IPS-NIHi7 (cell line): ENCODE data around the gene LACRT.
A peak's percentile ranks its signal among the peaks of the same experiment; 100 is the strongest.

ENCODE experiments used
- DNase-seq: peaks from one replicate; pipeline ENCODE4 v3.0.0; 2012; ENCODE audit warnings: mixed read lengths; ENCODE audit errors: extremely low spot score

Gene LACRT

DNA sequence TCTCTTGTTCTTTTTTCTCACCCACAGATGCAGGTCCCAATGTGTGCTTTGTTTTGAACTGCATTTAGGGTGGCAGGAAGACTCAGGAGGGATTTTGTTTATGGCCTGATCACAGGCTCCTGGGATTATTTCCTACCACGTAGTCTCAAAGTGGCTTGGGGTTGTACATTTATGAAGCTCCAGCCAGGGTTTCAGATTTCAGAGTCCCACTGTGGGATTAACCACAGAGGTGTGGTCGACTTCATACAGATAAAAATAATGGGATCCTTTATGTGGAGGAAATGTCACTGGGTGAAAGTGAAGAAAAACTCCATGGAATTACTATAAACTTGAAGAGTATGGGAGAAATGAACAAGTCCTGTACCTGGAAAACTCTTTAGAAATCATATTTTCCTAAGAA is 32.0 kb downstream of the LACRT start:
- no peak for DNase-seq

DNA sequence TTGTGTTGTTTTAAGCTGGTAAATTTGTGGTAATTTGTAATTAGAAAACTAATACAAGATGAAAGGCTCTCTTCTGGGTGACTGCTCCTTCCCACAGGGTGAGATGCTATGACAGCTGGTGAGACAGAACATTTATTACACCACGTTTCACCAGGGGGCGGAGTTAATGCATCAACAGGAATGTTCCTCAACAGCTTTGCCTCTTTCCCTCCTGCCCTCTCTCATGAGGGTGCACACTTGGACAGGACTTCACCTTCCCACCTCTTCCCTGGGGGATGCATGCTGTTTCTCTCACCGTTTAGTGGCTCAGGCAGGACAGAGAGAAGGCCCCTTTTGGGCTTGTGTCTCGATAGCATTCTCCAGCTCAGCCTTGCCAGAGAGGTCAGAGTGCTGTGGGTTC is 32.9 kb downstream of the LACRT start:
- DNase-seq = no peak

- DNase-seq = no peak
These were observed 35.7 kb downstream of the LACRT start for GRCh38 chr12:54598970-54599369.

DNA sequence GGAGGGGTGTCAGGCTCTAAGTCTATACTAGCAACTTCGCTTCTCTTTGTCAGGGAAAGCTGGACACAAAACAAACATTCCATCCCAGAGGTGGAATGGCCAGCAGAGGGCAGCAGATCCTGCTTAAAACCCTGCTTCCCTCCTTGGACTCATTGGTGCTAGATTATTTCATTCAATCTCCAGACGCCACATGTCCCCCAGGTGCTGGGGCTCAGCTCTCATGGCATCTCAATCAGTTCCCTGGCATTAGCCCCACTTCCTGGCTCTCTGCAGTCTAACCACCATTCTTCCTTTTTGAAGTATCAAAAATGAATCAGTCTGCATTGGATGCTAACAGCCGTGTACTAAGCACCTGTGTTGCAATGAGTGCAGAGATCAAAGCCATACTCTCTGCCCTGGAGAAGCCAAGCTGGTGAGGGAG is 38.2 kb downstream of the LACRT start:
- peak; percentile 81 for DNase-seq

GRCh38 chr12:54595471-54595870 is 39.2 kb downstream of the LACRT start:
- no peak for DNase-seq

DNA sequence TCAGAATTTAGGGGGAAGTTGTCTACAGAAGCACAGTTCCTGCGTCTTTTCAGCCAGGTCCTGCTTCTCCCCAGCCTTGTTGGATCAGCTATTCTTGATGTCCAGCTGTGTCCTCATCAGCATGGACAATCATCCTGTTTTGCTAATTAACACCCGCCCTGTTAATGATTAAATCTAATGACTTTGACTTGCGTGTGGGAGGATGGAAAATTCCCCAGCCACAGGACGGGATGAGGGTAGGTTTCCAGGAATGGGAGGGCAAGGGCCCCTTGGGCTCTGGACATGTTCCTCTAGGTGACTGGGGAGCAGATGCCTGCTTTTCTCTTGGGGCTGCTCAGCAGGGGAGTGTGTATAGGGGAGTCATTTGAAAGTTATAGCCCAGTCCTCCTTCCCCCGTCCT is 41.0 kb downstream of the LACRT start:
- DNase-seq = no peak

DNA sequence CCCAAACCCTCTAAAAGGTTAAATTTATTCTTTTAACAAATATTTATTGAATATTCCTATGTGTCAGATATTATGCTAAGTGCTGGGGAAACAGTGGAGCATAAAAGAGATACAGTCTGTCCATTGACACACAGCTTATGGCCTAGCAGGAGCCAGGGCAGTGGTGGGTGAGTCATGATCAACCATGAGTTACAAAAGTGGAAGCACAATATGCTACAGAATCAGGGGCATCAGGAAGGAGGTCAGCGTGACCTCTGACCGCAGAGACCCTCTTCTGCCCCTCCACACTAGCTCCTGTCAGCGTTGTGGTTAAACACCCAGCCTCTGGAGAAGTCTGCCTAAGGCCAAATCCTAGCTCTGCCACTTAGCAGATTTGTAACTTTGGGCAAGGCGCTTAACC is 41.6 kb downstream of the LACRT start:
- DNase-seq = no peak

DNA sequence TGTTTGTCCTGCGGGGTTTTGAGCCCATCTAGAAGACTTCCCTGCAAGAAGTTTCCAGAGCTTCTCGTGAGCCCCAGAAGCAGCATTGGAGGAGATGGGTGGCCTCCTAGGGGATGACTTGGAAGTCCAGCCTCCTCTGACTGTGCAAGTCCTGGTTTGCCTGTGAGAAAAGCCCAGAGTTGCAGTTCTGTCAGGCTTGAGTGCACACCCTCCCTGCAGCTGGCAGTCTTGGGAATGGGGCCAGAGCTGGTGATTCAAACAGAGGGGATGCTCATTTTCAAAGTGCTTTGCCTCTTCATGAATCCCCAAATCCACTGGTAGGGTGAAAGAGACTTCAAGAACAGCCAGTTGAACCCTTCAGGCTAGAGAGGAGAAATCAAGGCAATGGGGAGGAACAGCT is 42.4 kb downstream of the LACRT start:
- no peak for DNase-seq

- no peak for DNase-seq
These were observed 43.6 kb downstream of the LACRT start for GRCh38 chr12:54590978-54591591.

DNA sequence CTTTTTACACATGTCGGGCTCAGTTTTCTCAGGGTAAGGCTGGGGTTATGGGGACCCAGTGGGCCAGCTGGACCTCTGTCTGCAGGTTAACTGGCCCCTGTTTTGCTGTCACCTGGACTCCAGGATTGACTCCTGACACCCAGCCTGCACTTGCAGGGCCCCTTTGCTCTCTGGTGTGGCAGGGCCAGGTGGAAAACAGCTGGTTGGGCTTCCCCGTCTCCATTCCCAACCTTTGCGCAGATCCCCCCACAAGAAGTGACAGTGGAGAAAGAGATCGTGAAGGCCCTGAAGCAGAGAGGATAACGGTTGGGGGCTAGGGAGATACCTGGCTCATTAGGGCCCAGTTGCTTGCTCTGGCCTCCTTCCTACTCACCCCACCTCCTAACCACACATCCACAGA is 44.7 kb downstream of the LACRT start:
- DNase-seq = no peak

GRCh38 chr12:54588890-54589267 is 45.8 kb downstream of the LACRT start:
- no peak for DNase-seq

- DNase-seq = peak; percentile 79
These were observed 46.4 kb downstream of the LACRT start, which contains the start of gene PPP1R1A for GRCh38 chr12:54588110-54588889. Gene PPP1R1A (minus strand): TSS chr12:54588659. CDS start chr12:54588488, 171 bp downstream.

- DNase-seq = no peak
These were observed 47.3 kb downstream of the LACRT start for GRCh38 chr12:54587315-54587873.

DNA sequence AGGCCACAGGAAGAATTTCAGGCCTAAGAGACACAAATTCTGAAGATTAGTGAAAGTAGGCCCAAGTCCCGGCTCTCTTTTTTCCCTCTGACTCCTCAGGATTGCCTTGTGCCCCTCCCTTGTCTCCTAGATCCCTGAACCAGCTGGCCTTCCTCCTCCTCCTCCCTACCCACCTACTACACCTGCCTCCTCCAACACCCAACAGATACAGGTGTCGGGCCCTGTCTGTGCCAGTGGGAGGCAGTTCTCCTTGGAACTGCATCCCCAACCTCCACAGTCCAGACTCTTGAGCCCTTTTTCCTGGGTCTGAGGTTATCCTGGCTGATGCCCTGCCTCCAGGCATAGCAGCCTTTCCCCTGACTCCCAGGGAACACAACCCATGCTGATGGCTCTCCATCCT is 48.1 kb downstream of the LACRT start:
- no peak for DNase-seq

DNA sequence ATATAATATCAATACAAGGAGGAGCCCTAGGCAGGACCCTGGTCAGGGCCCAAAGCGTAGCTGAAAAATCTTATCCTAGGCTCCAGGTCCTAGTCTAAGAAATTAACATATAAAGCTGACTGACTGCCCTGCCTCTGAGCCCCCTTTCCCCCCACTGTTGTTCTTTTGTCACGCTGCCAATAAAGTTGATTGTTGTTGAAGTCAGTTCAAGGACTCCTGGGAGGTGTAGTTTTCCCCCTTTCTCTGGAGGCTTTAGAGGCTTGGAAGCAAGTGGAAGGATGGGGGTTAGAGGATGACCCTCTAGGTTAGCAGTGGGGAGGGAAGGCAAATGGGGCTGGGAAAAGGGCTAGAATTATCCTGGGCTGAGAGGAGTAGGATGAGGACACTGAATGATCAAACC is 49.5 kb downstream of the LACRT start:
- no peak for DNase-seq

DNA sequence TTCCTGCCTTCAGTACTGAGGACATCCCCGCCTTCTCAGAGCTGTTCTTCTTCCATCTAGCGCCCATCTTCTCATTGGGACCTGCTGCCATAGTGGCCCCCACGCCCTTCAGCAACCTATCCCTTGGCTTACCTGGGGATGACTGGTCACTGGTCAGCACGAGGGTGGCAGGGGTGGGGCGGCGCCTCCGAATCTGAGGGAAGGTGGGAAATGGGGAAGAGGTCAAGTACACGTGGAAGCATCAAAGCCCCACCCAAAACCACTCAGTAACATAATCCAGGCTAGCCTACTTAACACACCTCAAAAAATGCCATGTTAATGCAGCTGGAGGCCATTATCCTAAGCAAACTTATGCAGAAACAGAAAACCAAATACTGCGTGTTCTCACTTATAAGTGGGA is 50.6 kb downstream of the LACRT start:
- no peak for DNase-seq

GRCh38 chr12:54583726-54584125 is 51.0 kb downstream of the LACRT start:
- no peak for DNase-seq

DNA sequence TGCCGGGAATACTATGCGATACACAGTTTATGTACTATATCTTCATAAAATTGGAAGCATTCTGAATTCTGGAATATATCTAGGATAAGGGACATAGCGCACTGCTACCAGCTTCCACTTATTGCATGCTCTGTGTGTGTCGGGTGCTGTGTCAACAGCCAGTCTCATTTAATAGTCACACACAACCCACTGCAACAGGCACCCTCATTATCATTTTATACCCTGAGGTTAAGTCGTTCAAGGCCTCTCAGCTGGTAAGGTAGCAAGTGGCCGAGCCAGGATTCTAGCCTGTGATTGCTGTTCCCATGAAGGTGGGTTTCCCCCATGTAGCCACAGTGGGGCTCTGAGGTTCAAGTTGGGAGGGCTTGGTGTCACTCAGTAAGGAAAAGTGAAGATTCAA is 53.3 kb downstream of the LACRT start:
- DNase-seq = no peak
